Measurements from ENCODE around the gene MSI2.

DNA sequence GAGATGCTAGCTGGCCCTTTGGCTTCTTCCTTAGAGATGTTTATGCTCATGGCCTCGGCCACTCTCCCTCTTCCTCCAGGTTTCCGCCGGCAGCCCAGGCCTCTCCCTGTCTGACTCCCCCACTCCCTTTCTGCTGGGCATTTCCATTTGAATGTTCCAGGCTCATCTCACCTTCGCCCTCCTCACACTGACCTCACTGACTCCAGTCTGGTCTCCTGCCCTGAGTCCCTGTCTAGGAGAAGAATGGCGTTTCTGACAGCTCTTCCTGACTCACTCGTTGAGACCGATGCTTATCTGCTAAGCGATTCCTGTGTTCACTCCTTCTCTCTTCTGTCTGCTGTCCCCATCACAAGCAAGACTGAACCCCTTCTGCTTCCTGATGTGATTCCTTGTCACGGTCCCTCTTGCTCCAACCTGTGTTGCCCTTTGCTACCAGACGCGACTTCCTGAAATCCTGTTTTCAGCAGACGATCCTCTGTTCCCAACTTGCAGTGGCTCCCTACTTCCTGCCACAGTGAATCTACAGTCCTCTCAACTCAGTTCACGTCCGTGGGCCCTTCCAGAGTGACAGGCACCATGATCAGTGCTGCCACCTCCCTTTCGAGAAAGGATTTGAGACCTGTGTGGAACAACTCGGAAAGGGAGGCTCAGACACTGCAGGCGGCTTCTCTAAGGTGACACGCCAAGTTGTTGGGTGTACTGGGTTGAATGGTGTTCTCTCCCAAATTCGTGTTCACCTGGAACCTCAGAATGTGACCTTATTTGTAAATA, 176.4 kb downstream of the MSI2 start:
- TF ChIP-seq, protein P1, sequence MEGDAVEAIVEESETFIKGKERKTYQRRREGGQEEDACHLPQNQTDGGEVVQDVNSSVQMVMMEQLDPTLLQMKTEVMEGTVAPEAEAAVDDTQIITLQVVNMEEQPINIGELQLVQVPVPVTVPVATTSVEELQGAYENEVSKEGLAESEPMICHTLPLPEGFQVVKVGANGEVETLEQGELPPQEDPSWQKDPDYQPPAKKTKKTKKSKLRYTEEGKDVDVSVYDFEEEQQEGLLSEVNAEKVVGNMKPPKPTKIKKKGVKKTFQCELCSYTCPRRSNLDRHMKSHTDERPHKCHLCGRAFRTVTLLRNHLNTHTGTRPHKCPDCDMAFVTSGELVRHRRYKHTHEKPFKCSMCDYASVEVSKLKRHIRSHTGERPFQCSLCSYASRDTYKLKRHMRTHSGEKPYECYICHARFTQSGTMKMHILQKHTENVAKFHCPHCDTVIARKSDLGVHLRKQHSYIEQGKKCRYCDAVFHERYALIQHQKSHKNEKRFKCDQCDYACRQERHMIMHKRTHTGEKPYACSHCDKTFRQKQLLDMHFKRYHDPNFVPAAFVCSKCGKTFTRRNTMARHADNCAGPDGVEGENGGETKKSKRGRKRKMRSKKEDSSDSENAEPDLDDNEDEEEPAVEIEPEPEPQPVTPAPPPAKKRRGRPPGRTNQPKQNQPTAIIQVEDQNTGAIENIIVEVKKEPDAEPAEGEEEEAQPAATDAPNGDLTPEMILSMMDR (IDR thresholded peaks at IDR 0.05) = no peak
- no peak for TF ChIP-seq POLR2A (IDR thresholded peaks at IDR 0.05)
